ENCODE measurements around the gene QSER1. TPM values are rescaled to one million over a fixed set of nuclear protein-coding genes. Genes with fewer than 3 reads are reported as not detected.

QSER1 gene
- total and polyA plus RNA-seq, 4 donors = 2.4 to 12.6 (median 7.1) TPM

DNA sequence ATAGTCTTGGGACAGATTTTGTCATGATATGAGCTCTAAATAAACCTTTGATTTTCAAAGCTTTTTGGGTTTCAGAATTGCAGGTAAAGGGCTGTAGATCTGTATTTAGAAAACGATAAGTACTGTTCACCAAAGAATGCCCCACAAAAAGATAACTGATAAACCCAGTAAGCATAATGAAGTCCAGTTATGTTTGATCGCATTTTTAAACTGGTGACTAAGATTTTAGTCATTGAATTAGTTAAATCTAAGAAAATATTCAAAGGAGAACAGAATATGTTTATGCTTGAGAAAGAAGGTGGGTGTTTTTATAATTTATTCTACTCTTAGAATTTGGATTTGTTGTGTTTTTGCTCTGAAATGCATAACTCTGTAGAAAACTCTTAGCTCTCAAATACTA is 134.6 kb downstream of the QSER1 start:
- no peak overlapping the region for H3K4me3 ChIP-seq (ENCODE audit: low read depth in 1 of 3, low read length in 3 of 3)

More for the DNA sequence above, 134.6 kb downstream of the QSER1 start:
- peaks cover 3 to 37% (median 27%) of the 10 kb centered on the region in 4 donors for H3K36me3 ChIP-seq (ENCODE audit: control insufficient read depth in 4 of 4, insufficient read depth in 3 of 4, low read depth in 1 of 4, low read length in 3 of 4)
- H3K27me3 ChIP-seq (ENCODE audit: control insufficient read depth in 4 of 4, insufficient read depth in 4 of 4, low read length in 3 of 4) = no peaks in the 10 kb centered on the region
- TF ChIP-seq FOXA2 (IDR thresholded peaks at IDR 0.05) (no peak), JUND (IDR thresholded peaks at IDR 0.05) (no peak), TAF1 (conservative IDR thresholded peaks at IDR 0.05) (no peak), HNF4A (conservative IDR thresholded peaks at IDR 0.05) (no peak), RXRA (IDR thresholded peaks at IDR 0.05) (no peak), FOXA1 (IDR thresholded peaks at IDR 0.05) (no peak), NR2F2 (IDR thresholded peaks at IDR 0.05) (no peak), EGR1 (IDR thresholded peaks at IDR 0.05; ENCODE audit: low read depth in 2 of 2) (no peak), SP1 (IDR thresholded peaks at IDR 0.05) (no peak), RAD21 (IDR thresholded peaks at IDR 0.05) (no peak), GABPA (IDR thresholded peaks at IDR 0.05 in 1 of 2, conservative IDR thresholded peaks at IDR 0.05 in 1 of 2) (no peak), YY1 (IDR thresholded peaks at IDR 0.05) (no peak)
- TF ChIP-seq, protein P1, sequence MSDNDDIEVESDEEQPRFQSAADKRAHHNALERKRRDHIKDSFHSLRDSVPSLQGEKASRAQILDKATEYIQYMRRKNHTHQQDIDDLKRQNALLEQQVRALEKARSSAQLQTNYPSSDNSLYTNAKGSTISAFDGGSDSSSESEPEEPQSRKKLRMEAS (IDR thresholded peaks at IDR 0.05) = no peak
- TF ChIP-seq, protein P2, sequence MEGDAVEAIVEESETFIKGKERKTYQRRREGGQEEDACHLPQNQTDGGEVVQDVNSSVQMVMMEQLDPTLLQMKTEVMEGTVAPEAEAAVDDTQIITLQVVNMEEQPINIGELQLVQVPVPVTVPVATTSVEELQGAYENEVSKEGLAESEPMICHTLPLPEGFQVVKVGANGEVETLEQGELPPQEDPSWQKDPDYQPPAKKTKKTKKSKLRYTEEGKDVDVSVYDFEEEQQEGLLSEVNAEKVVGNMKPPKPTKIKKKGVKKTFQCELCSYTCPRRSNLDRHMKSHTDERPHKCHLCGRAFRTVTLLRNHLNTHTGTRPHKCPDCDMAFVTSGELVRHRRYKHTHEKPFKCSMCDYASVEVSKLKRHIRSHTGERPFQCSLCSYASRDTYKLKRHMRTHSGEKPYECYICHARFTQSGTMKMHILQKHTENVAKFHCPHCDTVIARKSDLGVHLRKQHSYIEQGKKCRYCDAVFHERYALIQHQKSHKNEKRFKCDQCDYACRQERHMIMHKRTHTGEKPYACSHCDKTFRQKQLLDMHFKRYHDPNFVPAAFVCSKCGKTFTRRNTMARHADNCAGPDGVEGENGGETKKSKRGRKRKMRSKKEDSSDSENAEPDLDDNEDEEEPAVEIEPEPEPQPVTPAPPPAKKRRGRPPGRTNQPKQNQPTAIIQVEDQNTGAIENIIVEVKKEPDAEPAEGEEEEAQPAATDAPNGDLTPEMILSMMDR (IDR thresholded peaks at IDR 0.05; ENCODE audit: low read depth, low read length, missing input control) = no peak
- TF ChIP-seq, protein P3, sequence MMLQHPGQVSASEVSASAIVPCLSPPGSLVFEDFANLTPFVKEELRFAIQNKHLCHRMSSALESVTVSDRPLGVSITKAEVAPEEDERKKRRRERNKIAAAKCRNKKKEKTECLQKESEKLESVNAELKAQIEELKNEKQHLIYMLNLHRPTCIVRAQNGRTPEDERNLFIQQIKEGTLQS (IDR thresholded peaks at IDR 0.05) = no peak
- TF ChIP-seq, protein P4, sequence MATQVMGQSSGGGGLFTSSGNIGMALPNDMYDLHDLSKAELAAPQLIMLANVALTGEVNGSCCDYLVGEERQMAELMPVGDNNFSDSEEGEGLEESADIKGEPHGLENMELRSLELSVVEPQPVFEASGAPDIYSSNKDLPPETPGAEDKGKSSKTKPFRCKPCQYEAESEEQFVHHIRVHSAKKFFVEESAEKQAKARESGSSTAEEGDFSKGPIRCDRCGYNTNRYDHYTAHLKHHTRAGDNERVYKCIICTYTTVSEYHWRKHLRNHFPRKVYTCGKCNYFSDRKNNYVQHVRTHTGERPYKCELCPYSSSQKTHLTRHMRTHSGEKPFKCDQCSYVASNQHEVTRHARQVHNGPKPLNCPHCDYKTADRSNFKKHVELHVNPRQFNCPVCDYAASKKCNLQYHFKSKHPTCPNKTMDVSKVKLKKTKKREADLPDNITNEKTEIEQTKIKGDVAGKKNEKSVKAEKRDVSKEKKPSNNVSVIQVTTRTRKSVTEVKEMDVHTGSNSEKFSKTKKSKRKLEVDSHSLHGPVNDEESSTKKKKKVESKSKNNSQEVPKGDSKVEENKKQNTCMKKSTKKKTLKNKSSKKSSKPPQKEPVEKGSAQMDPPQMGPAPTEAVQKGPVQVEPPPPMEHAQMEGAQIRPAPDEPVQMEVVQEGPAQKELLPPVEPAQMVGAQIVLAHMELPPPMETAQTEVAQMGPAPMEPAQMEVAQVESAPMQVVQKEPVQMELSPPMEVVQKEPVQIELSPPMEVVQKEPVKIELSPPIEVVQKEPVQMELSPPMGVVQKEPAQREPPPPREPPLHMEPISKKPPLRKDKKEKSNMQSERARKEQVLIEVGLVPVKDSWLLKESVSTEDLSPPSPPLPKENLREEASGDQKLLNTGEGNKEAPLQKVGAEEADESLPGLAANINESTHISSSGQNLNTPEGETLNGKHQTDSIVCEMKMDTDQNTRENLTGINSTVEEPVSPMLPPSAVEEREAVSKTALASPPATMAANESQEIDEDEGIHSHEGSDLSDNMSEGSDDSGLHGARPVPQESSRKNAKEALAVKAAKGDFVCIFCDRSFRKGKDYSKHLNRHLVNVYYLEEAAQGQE (IDR thresholded peaks at IDR 0.05) = no peak
- TF ChIP-seq, protein P5, sequence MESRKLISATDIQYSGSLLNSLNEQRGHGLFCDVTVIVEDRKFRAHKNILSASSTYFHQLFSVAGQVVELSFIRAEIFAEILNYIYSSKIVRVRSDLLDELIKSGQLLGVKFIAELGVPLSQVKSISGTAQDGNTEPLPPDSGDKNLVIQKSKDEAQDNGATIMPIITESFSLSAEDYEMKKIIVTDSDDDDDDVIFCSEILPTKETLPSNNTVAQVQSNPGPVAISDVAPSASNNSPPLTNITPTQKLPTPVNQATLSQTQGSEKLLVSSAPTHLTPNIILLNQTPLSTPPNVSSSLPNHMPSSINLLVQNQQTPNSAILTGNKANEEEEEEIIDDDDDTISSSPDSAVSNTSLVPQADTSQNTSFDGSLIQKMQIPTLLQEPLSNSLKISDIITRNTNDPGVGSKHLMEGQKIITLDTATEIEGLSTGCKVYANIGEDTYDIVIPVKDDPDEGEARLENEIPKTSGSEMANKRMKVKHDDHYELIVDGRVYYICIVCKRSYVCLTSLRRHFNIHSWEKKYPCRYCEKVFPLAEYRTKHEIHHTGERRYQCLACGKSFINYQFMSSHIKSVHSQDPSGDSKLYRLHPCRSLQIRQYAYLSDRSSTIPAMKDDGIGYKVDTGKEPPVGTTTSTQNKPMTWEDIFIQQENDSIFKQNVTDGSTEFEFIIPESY (IDR thresholded peaks at IDR 0.05) = no peak
- H3K9me3 ChIP-seq (ENCODE audit: control insufficient read depth in 4 of 4, low read length in 3 of 4) = no peaks in the 10 kb centered on the region
- DNase-seq (ENCODE audit: low spot score) = no peak
- WGBS = 83% methylated on average over 2 of the region's 2 CpGs
- no peak overlapping the region for H3K9ac ChIP-seq (ENCODE audit: low read depth in 1 of 2, low read length in 2 of 2)
- no peak overlapping the region for H3K27ac ChIP-seq (ENCODE audit: low read depth in 1 of 2, low read length in 2 of 2)
- H3K4me1 ChIP-seq (ENCODE audit: control insufficient read depth in 4 of 4, insufficient read depth in 4 of 4, low read length in 3 of 4) = peaks cover 0 to 22% (median 6%) of the 10 kb centered on the region in 4 donors

Measured in liver (tissue), 9 donors.